ENCODE results near the gene ZCRB1.

GRCh38 chr12:42291680-42292079, 34.2 kb downstream of the ZCRB1 start:
- TF ChIP-seq EZH2 (IDR thresholded peaks at IDR 0.05; ENCODE audit: borderline replicate concordance, low read length) = no peak
- no peak for TF ChIP-seq CTCF (IDR thresholded peaks at IDR 0.05; ENCODE audit: low read length)
